ENCODE data around the gene TMEM87A.
"Not testable (repeated sequence)": the region's sequence is repeated elsewhere in the genome, so short reads cannot be mapped to it uniquely, and the experiment has no call there.

Gene TMEM87A

DNA sequence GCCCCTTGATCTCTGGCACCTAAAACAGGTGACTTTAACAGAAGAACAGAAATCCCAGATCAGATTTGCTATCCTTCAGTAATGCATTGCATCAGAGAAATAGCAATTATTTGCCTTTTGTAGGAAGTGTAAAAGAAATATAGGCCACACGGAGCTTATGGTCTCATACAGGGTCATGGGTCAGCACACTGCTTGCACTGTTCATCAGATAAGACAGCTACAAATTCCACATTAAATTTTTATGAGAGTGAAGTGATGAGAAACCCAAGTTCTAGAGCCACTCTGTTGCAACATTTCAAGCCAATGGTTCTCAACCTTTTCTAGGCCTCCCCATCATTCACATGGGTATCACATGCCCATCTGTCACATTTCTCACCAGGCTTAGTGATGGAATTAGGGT, 33.4 kb upstream of the TMEM87A start:
- H3K27ac ChIP-seq (ENCODE audit: low read depth, low read length): no peak overlapping the region
- no peak overlapping the region for H2AFZ ChIP-seq (ENCODE audit: low read depth, low read length, severe bottlenecking)
- H3K9me3 ChIP-seq (ENCODE audit: insufficient read depth, low read length): no peaks in the 10 kb centered on the region
- no peaks in the 10 kb centered on the region for H3K9me2 ChIP-seq (replicated peaks; ENCODE audit: insufficient read depth, low read length)
- H3K4me2 ChIP-seq (ENCODE audit: low read depth, low read length, poor library complexity, severe bottlenecking): no peak overlapping the region
- no peaks in the 10 kb centered on the region for H3K79me2 ChIP-seq (ENCODE audit: insufficient read depth, low read length)
- no peak overlapping the region for H3K4me3 ChIP-seq (ENCODE audit: insufficient read depth, low read length, poor library complexity, severe bottlenecking)
- no peaks in the 10 kb centered on the region for H3K27me3 ChIP-seq (ENCODE audit: low read length)
- H3F3A ChIP-seq (ENCODE audit: insufficient read depth): no peaks in the 10 kb centered on the region
- TF ChIP-seq EZH2phosphoT487 (conservative IDR thresholded peaks at IDR 0.05; ENCODE audit: low read length): no peak
- H3K9ac ChIP-seq (ENCODE audit: low read length): no peak overlapping the region
- no peaks in the 10 kb centered on the region for H3K36me3 ChIP-seq (ENCODE audit: low read length)
- no peaks in the 10 kb centered on the region for H4K20me1 ChIP-seq (ENCODE audit: low read depth, low read length)

DNA sequence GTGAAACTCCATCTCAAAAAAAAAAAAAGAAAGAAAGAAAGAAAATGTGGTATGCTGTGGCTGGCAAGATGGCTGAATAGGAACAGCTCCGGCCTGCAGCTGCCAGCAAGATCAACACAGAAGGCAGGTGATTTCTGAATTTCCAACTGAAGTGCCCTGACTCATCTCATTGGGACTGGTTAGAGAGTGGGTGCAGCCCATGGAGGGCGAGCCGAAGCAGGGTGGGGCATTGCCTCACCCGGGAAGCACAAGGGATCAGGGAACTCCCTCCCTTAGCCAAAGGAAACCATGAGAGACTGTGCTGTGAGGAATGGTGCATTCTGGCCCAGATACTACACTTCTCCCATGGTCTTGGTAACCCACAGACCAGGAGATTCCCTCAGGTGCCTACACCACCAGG, 27.8 kb upstream of the TMEM87A start:
- H3F3A ChIP-seq (ENCODE audit: insufficient read depth); H3K4me2 ChIP-seq (ENCODE audit: low read depth, low read length, poor library complexity, severe bottlenecking); H3K79me2 ChIP-seq (ENCODE audit: insufficient read depth, low read length); H3K4me3 ChIP-seq (ENCODE audit: insufficient read depth, low read length, poor library complexity, severe bottlenecking); H3K27ac ChIP-seq (ENCODE audit: low read depth, low read length); H3K9ac ChIP-seq (ENCODE audit: low read length); H3K36me3 ChIP-seq (ENCODE audit: low read length); H3K9me2 ChIP-seq (replicated peaks; ENCODE audit: insufficient read depth, low read length); H2AFZ ChIP-seq (ENCODE audit: low read depth, low read length, severe bottlenecking); H4K20me1 ChIP-seq (ENCODE audit: low read depth, low read length); H3K27me3 ChIP-seq (ENCODE audit: low read length); H3K9me3 ChIP-seq (ENCODE audit: insufficient read depth, low read length): not testable (repeated sequence)

- Histone ChIP-seq H3K79me2 (ENCODE audit: insufficient read depth, low read length) (no peaks in the 10 kb centered on the region), H3K9ac (ENCODE audit: low read length) (no peak overlapping the region), H3K4me2 (ENCODE audit: low read depth, low read length, poor library complexity, severe bottlenecking) (no peak overlapping the region), H3K9me2 (replicated peaks; ENCODE audit: insufficient read depth, low read length) (no peaks in the 10 kb centered on the region), H3K4me3 (ENCODE audit: insufficient read depth, low read length, poor library complexity, severe bottlenecking) (no peak overlapping the region), H3K27ac (ENCODE audit: low read depth, low read length) (no peak overlapping the region), H3F3A (ENCODE audit: insufficient read depth) (no peaks in the 10 kb centered on the region), H3K36me3 (ENCODE audit: low read length) (no peaks in the 10 kb centered on the region), H3K9me3 (ENCODE audit: insufficient read depth, low read length) (no peaks in the 10 kb centered on the region), H2AFZ (ENCODE audit: low read depth, low read length, severe bottlenecking) (no peak overlapping the region), H4K20me1 (ENCODE audit: low read depth, low read length) (no peaks in the 10 kb centered on the region), H3K27me3 (ENCODE audit: low read length) (no peaks in the 10 kb centered on the region)
- TF ChIP-seq CTCF (IDR thresholded peaks at IDR 0.05; ENCODE audit: insufficient read depth, low read length, poor library complexity, severe bottlenecking): no peak
- TF ChIP-seq EZH2phosphoT487 (conservative IDR thresholded peaks at IDR 0.05; ENCODE audit: low read length): no peak
These were observed 15.9 kb upstream of the TMEM87A start for GRCh38 chr15:42289166-42289565.

GRCh38 chr15:42287931-42288330, 14.7 kb upstream of the TMEM87A start:
- Histone ChIP-seq H3K4me3 (ENCODE audit: insufficient read depth, low read length, poor library complexity, severe bottlenecking) (no peak overlapping the region), H3K27ac (ENCODE audit: low read depth, low read length) (no peak overlapping the region), H3K27me3 (ENCODE audit: low read length) (no peaks in the 10 kb centered on the region), H3K4me2 (ENCODE audit: low read depth, low read length, poor library complexity, severe bottlenecking) (no peak overlapping the region), H3K79me2 (ENCODE audit: insufficient read depth, low read length) (no peaks in the 10 kb centered on the region), H3K36me3 (ENCODE audit: low read length) (no peaks in the 10 kb centered on the region), H4K20me1 (ENCODE audit: low read depth, low read length) (no peaks in the 10 kb centered on the region), H3F3A (ENCODE audit: insufficient read depth) (no peaks in the 10 kb centered on the region), H3K9me2 (replicated peaks; ENCODE audit: insufficient read depth, low read length) (no peaks in the 10 kb centered on the region), H3K9me3 (ENCODE audit: insufficient read depth, low read length) (no peaks in the 10 kb centered on the region), H2AFZ (ENCODE audit: low read depth, low read length, severe bottlenecking) (no peak overlapping the region), H3K9ac (ENCODE audit: low read length) (no peak overlapping the region)
- TF ChIP-seq EZH2phosphoT487 (conservative IDR thresholded peaks at IDR 0.05; ENCODE audit: low read length): no peak
- no peak for TF ChIP-seq CTCF (IDR thresholded peaks at IDR 0.05; ENCODE audit: insufficient read depth, low read length, poor library complexity, severe bottlenecking)
